A673 (cell line): Measurements from ENCODE around the gene GAS7.

Source experiments
- CTCF ChIP-seq: fragments of 300-800, 200-600 bp; sonication (generic); conservative IDR thresholded peaks from 2 replicates; pipeline ENCODE4 v1.5.1; 2017; ENCODE audit warnings: low read depth, mild to moderate bottlenecking, antibody characterized with exemption, low read length, moderate library complexity, mixed read lengths
- EZH2 ChIP-seq: fragments of 200-600 bp; sonication (generic); IDR thresholded peaks from 2 replicates; pipeline ENCODE4 v1.6.1; 2017; ENCODE audit warnings: borderline replicate concordance, low read depth, mild to moderate bottlenecking, mixed read lengths, antibody characterized with exemption, low read length; ENCODE audit not compliant: poor library complexity, severe bottlenecking

GRCh38 chr17:9898812-9899211, 299.6 kb downstream of the GAS7 start:
- TF ChIP-seq CTCF (no peak), EZH2 (no peak)
